OCI-LY7 (cell line): ENCODE data around the gene DNASE2. TPM values are rescaled to one million over a fixed set of nuclear protein-coding genes. Genes with fewer than 3 reads are reported as not detected.

Experiments used
- BruUV-seq: library from RNA; stranded (reverse); fragments of 400-500 nt; replicated peaks from 2 replicates; lab custom pipeline; 2021; lab: Mats Ljungman, UMichigan
- CTCF ChIA-PET: fragments of 300-600 bp; sonication (Branson Sonifier 250); formaldehyde crosslinking; loops from one replicate; lab custom pipeline; 2022; ENCODE audit warnings: antibody characterized with exemption; ENCODE audit not compliant: unreplicated experiment; lab: Charles Lee
- POLR2A ChIA-PET: fragments of 300-600 bp; sonication (Branson Sonifier 250); formaldehyde crosslinking; loops from one replicate; lab custom pipeline; 2022; ENCODE audit warnings: antibody characterized with exemption; lab: Charles Lee
- DNase-seq: peaks from one replicate; pipeline ENCODE4 v3.0.0-alpha.2; 2015; ENCODE audit warnings: low spot score
- H2AFZ ChIP-seq: fragments of 200-600 bp; sonication (generic), shearing (Covaris generic); 2 replicates; pipeline ENCODE4 v1.6.1; 2014; ENCODE audit warnings: mild to moderate bottlenecking, antibody characterized with exemption, low read length, moderate library complexity
- H3K27ac ChIP-seq: fragments of 200-600 bp; sonication (generic); 2 replicates; pipeline ENCODE4 v1.5.1; 2014; ENCODE audit warnings: mixed run types, low read depth, mild to moderate bottlenecking, moderate library complexity, low read length, inconsistent platforms; ENCODE audit not compliant: poor library complexity, severe bottlenecking
- H3K36me3 ChIP-seq: fragments of 200-600 bp; sonication (generic); 2 replicates; pipeline ENCODE4 v1.6.1; 2014; ENCODE audit warnings: mild to moderate bottlenecking, antibody characterized with exemption, low read length, moderate library complexity, mixed read lengths; ENCODE audit not compliant: insufficient read depth
- H3K4me1 ChIP-seq: fragments of 200-600 bp; sonication (generic); 2 replicates; pipeline ENCODE4 v1.5.1; 2014; ENCODE audit warnings: mild to moderate bottlenecking, low read length; ENCODE audit not compliant: insufficient read depth, poor library complexity, severe bottlenecking
- H3K4me2 ChIP-seq: fragments of 200-600 bp; sonication (generic); 2 replicates; pipeline ENCODE4 v1.6.1; 2014; ENCODE audit warnings: mild to moderate bottlenecking, low read length
- H3K4me3 ChIP-seq: fragments of 200-600 bp; sonication (generic); 2 replicates; pipeline ENCODE4 v1.5.1; 2014; ENCODE audit warnings: mild to moderate bottlenecking, low read depth, low read length; ENCODE audit not compliant: poor library complexity, severe bottlenecking
- H3K79me2 ChIP-seq: fragments of 200-600 bp; sonication (generic); 2 replicates; pipeline ENCODE4 v1.6.1; 2016; ENCODE audit warnings: low read depth, mild to moderate bottlenecking, low read length, moderate library complexity, mixed read lengths; ENCODE audit not compliant: insufficient read depth
- H3K9me2 ChIP-seq: fragments of 200-600 bp; sonication (generic); 2 replicates; pipeline ENCODE4 v1.6.1; 2016; ENCODE audit warnings: mild to moderate bottlenecking, low read length, mixed read lengths; ENCODE audit not compliant: insufficient read depth
- H3K9me3 ChIP-seq: fragments of 200-600 bp; sonication (generic); 2 replicates; pipeline ENCODE4 v1.6.1; 2014; ENCODE audit warnings: mild to moderate bottlenecking, mixed run types, low read length, mixed read lengths
- H4K20me1 ChIP-seq: fragments of 200-600 bp; sonication (generic); 2 replicates; pipeline ENCODE4 v1.6.1; 2014; ENCODE audit warnings: mild to moderate bottlenecking, antibody characterized with exemption, low read length, moderate library complexity, mixed read lengths; ENCODE audit not compliant: insufficient read depth
- CTCF ChIP-seq: fragments of 200-600 bp; sonication (generic); conservative IDR thresholded peaks from 2 replicates; pipeline ENCODE4 v1.5.1; 2014; ENCODE audit warnings: mild to moderate bottlenecking, antibody characterized with exemption, low read length, moderate library complexity, mixed read lengths
- EZH2phosphoT487 ChIP-seq: fragments of 200-600 bp; sonication (generic); IDR thresholded peaks from 2 replicates; pipeline ENCODE4 v1.6.1; 2018; ENCODE audit warnings: low read depth, borderline replicate concordance, mild to moderate bottlenecking, mixed run types, antibody characterized with exemption, low read length, moderate library complexity, mixed read lengths
- intact Hi-C: fragments of 100-400 bp; cut with micrococcal nuclease; formaldehyde crosslinking; loops from one replicate; pipeline ENCODE4 v1.10.0; 2022; ENCODE audit not compliant: unreplicated experiment
- total RNA-seq, 2 experiments: library from RNA; depleted of rRNA in 1 of 2; stranded (reverse); fragments of >200 nt in 1 of 2; shearing (Covaris generic) in 1 of 2; gene quantifications; 2 replicates each; pipeline ENCODE4 v1.2.3, GENCODE V29; 2014 to 2022

DNASE2 gene
- total RNA-seq, 2 experiments from 2014 or later, result 32.4 to 33.7 TPM

GRCh38 chr19:12837225-12837624, 44.0 kb downstream of the DNASE2 start:
- TF ChIP-seq EZH2phosphoT487, result no peak
- TF ChIP-seq CTCF, result no peak
- intact Hi-C loops, result loop anchor here (5.0 kb wide), 1 partner anchor 100 kb away; the partner anchor contains the start of gene CALR
- Histone ChIP-seq H3K27ac (no peak overlapping the region), H3K4me3 (no peak overlapping the region), H3K4me2 (peak overlapping the region; percentile 90; the same call in 1 of the 2 replicates), H3K36me3 (no peaks in the 10 kb centered on the region), H2AFZ (no peak overlapping the region), H3K9me2 (no peaks in the 10 kb centered on the region), H4K20me1 (no peaks in the 10 kb centered on the region), H3K9me3 (no peaks in the 10 kb centered on the region), H3K79me2 (no peaks in the 10 kb centered on the region), H3K4me1 (peaks cover 73% of the 10 kb centered on the region)
- no TSS peak for BruUV-seq
- POLR2A ChIA-PET, result interaction anchor here (0.6 kb wide), 2 partner anchors 39 to 1439 kb away, joined by 3 to 5 read pairs; no protein-coding TSS in a partner anchor
- no peak for DNase-seq
- CTCF ChIA-PET, result interaction anchor here (0.6 kb wide), 1 partner anchor 267 kb away, joined by 3 read pairs; no protein-coding TSS in a partner anchor

GRCh38 chr19:12836529-12836863, 44.8 kb downstream of the DNASE2 start:
- ChIA-PET CTCF (interaction anchor here (0.6 kb wide), 1 partner anchor 266 kb away, joined by 3 read pairs; no protein-coding TSS in a partner anchor), POLR2A (no interaction called here)
- Histone ChIP-seq H3K9me3 (no peaks in the 10 kb centered on the region), H3K9me2 (no peaks in the 10 kb centered on the region), H4K20me1 (no peaks in the 10 kb centered on the region), H3K4me1 (peaks cover 71% of the 10 kb centered on the region), H3K36me3 (no peaks in the 10 kb centered on the region), H3K79me2 (no peaks in the 10 kb centered on the region), H3K4me2 (peak overlapping the region; percentile 72), H3K27ac (no peak overlapping the region), H3K4me3 (peak overlapping the region; percentile 39), H2AFZ (no peak overlapping the region; the same call in 1 of the 2 replicates)
- intact Hi-C loops, result loop anchor here (5.0 kb wide), 1 partner anchor 101 kb away; the partner anchor contains the start of gene CALR
- no peak for DNase-seq
- no peak for TF ChIP-seq CTCF
- TF ChIP-seq EZH2phosphoT487, result no peak
- no TSS peak for BruUV-seq
